Measurements from ENCODE around the gene PTGER3.
"Not testable (repeated sequence)": the region's sequence is repeated elsewhere in the genome, so short reads cannot be mapped to it uniquely, and the experiment has no call there.

PTGER3 gene

GRCh38 chr1:71001624-71002023 is 46.0 kb downstream of the PTGER3 start:
- DNase-seq = no peak

- DNase-seq = no peak
Measured at GRCh38 chr1:70997793-70998192, 49.8 kb downstream of the PTGER3 start.

- DNase-seq = peak; percentile 0
Measured at GRCh38 chr1:70994753-70995268, 52.8 kb downstream of the PTGER3 start.

GRCh38 chr1:70993798-70994197 is 53.8 kb downstream of the PTGER3 start:
- no peak for DNase-seq

- no peak for DNase-seq
Measured at GRCh38 chr1:70992521-70992920, 55.1 kb downstream of the PTGER3 start.

GRCh38 chr1:70990469-70991253 is 57.0 kb downstream of the PTGER3 start:
- peak; percentile 1 for DNase-seq

- DNase-seq = no peak
Measured at GRCh38 chr1:70987497-70987896, 60.1 kb downstream of the PTGER3 start.

- DNase-seq = not testable (repeated sequence)
Measured at GRCh38 chr1:70985776-70986225, 61.8 kb downstream of the PTGER3 start.

GRCh38 chr1:70985278-70985677 is 62.3 kb downstream of the PTGER3 start:
- DNase-seq = not testable (repeated sequence)

GRCh38 chr1:70980361-70980760 is 67.3 kb downstream of the PTGER3 start:
- DNase-seq = no peak

GRCh38 chr1:70979881-70980280 is 67.7 kb downstream of the PTGER3 start:
- DNase-seq = no peak

- DNase-seq = no peak
Measured at GRCh38 chr1:70979313-70979712, 68.3 kb downstream of the PTGER3 start.

GRCh38 chr1:70978623-70979022 is 69.0 kb downstream of the PTGER3 start:
- no peak for DNase-seq

- no peak for DNase-seq
Measured at GRCh38 chr1:70977575-70977974, 70.0 kb downstream of the PTGER3 start.

- DNase-seq = no peak
Measured at GRCh38 chr1:70977041-70977440, 70.6 kb downstream of the PTGER3 start.

GRCh38 chr1:70973754-70974153 is 73.9 kb downstream of the PTGER3 start:
- DNase-seq = no peak

GRCh38 chr1:70970407-70970806 is 77.2 kb downstream of the PTGER3 start:
- no peak for DNase-seq

GRCh38 chr1:70966018-70966638 is 81.5 kb downstream of the PTGER3 start:
- no peak for DNase-seq

- no peak for DNase-seq
Measured at GRCh38 chr1:70963374-70963773, 84.2 kb downstream of the PTGER3 start.

GRCh38 chr1:70961374-70961975 is 86.1 kb downstream of the PTGER3 start:
- no peak for DNase-seq

- no peak for DNase-seq
Measured at GRCh38 chr1:70948396-70949017, 99.1 kb downstream of the PTGER3 start.

GRCh38 chr1:70947835-70948234 is 99.8 kb downstream of the PTGER3 start:
- DNase-seq = no peak

GRCh38 chr1:70945676-70946075 is 101.9 kb downstream of the PTGER3 start:
- no peak for DNase-seq

All from NCI-H1092 treated with DMSO at 0.1 percent for 48 hours (cell line).